Left renal pelvis (tissue), 4 donors: ENCODE data around the gene BCL11A. TPM values are rescaled to one million over a fixed set of nuclear protein-coding genes. Genes with fewer than 3 reads are reported as not detected.

ENCODE experiments used
- DNase-seq, 4 donors: peaks; one replicate each; pipeline ENCODE4 v3.0.0-alpha.2; 2013; ENCODE audit warnings: low read depth in 4 of 4, low spot score in 3 of 4
- polyA plus RNA-seq, 4 donors: library from polyadenylated mRNA; unstranded; fragments of 120-200 nt; gene quantifications; one replicate each; pipeline ENCODE4 v1.2.1, GENCODE V29; 2013; ENCODE audit not compliant: insufficient read length in 4 of 4

BCL11A gene
- polyA plus RNA-seq, 4 donors, result 0.94 to 15.1 (median 13.2) TPM

- DNase-seq, result no peak
These were observed 24.2 kb downstream of the BCL11A start for GRCh38 chr2:60529136-60529784.

DNA sequence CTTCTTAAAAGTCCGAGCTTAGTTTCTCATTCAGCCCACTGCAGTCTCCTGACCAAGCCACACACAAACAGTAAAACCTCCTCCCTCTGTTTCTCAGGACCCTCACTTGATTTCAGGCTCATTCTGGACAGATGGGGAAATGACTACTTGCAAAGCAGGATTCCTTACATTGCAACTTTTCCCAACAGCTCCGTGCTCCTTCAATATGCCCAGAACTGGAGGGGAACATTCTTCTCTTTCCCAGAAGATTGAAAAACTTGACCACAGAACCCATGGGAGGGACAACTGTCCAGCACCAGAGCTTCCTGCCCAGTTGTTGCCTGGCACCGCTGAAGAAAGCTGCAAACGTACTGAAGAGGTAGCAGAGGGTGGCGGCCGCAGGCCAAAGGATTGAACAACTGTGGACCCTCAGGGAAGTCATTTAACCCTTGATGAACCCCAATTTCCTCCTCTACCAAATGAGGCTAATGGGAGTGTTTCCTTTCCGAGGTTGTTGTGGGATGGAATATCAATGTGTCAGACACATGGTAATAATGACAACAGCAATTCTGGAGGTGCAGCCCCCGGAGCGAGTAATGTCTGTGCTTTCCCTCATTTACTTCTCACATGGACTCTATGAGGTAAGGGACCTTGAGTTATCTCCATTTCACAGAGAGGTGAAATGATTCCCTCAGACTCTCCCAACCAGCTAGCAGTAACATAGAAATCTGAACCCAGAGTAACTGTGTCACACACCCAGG, 25.0 kb downstream of the BCL11A start:
- DNase-seq, result no peak

GRCh38 chr2:60527762-60528161, 25.7 kb downstream of the BCL11A start:
- DNase-seq, result no peak

DNA sequence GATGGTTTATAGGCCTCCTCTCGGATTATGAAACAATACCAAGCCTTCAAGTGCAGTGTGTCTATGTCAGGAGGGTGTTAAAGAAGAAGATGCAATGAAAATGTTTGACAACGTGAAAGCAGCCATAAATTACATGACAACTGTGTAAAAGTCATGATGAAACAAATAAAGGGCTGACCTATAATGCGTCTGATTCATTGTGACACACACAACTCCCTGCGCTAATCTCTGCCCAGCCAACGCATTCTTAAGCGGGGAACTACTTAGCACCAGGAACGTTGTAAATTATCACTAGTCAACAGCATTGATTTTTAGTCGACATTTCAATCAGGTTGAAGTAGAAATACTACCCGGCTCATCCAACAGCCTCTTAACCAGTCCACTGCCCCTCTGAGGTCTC, 26.8 kb downstream of the BCL11A start:
- no peak for DNase-seq

GRCh38 chr2:60525899-60526298, 27.6 kb downstream of the BCL11A start:
- DNase-seq, result no peak

- DNase-seq, result no peak
These were observed 28.6 kb downstream of the BCL11A start for GRCh38 chr2:60524874-60525273.

GRCh38 chr2:60523963-60524362, 29.5 kb downstream of the BCL11A start:
- DNase-seq, result no peak

DNA sequence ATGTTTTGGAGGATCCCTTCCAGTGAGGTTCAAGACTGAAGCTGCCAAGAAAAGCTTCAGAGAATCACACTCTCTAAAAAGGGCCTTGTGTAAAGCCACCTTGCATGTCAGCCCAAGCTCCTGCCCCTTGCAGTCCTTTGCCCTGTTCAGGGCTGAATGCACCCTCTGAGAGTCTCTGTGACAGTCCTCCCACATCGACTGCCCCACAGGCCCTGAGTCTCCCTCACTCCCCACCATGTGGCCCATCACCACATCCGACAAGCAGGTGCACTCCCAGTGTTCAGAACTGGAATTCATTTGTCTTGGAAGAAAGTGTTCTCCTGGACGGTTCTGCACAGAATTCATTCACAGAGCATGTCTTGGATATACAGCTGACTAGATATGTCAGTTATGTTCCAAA, 31.0 kb downstream of the BCL11A start:
- no peak for DNase-seq

DNA sequence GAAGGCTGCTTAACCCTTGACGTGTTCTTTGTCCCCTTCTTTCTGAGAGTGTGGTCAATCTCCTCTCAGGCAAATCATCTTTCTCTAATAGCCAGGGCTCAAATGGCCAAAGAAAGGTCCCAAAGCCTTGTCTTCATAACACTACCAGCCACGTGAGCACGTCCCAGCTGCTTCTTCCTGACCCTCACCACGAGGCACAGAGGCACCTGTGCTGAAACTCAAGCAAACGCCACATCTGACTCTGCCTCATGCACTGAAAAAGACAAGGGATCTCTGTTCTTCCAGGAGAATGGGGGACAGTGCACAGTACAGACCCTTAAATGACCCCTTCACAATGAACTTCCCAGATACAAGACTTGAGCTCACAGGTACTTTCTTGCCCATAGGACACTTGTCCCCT, 31.8 kb downstream of the BCL11A start:
- DNase-seq, result no peak

GRCh38 chr2:60520917-60521539, 32.4 kb downstream of the BCL11A start:
- DNase-seq, result no peak

GRCh38 chr2:60520151-60520876, 33.1 kb downstream of the BCL11A start:
- DNase-seq, result no peak

DNA sequence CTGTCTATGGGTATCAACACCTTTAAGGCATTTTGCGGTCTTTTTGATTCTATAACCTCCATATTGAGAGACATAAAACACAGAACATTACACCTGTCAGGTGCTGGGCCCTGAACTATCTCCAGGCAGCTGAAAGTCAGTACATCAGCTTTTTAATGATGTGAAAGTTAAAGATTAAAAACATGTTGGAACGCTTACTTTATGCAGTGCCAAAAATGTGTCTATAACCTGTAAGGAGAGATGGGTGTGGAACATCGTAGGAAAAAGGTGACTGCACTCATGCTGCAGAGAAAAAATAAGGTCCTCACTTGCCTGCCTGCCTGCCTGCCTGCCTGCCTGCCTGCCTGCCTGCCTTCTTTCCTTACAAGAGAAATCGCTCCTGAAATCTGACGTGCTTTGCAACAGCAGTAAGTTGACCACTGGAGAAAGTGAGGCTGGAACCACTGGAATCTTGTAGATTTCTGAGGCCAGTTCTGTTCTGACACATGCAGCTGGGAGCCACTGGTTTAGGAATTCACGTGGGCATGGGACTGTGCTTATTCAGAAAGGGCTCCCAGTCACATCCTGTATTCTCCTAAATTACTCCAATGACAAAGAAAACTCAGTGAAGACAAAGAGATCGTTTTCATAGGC, 34.1 kb downstream of the BCL11A start:
- no peak for DNase-seq

DNA sequence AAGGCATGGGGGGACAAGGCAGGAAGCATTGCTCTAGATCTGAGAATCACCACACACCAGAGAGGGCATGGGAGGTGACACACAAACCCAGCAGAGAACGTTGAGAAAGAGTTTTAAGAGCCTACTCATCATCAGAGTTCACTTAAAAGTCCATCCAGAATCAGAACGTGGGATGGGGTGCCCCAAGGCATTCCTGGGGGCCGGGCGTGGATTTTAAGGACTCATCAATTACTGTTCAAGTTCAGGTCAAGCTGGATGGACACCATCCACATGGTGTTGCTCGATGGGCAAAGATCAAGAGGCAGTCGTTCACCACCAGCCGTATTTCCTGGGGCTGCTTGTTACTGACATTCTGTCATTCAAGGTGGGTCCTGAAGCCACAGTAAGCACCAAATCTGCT, 34.9 kb downstream of the BCL11A start:
- no peak for DNase-seq

DNA sequence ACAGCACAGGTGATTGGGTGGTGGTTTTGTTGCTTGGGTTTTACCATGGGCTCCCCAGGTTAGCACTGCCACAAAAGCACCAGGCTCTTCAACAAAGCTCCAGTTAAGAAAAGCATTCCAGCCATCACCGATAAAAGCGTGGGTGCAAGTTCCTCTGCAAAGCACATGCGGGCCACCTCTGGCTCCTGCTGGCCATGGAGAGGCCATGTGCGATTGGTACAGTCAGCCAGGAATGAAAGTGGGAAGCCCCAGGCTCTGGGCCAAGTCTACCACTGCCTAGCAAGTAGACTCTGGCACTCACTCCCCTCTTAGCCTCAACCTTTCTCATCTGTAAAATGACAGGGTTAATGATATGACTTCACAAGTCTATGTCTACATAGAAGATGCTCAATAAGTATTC, 36.0 kb downstream of the BCL11A start:
- no peak for DNase-seq

DNA sequence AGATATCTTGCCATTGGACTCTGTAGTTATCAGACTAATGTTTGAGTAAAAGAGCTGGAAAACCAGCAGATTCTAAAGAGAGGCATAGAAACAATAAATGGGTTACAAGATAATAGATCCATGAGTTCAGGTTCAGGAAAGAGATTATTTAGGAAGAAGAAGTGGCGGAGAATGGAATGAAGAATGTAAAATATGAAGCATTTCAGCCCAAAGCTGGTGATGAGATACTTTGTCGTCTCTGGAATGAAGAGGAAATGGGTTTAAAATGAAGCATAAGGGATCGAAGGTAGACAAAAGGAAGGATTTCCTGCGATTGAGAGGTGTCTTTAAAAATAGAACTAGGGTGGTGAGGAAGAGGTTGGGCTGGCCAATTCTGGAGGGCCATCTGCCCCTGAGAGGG, 36.6 kb downstream of the BCL11A start:
- DNase-seq, result no peak

DNA sequence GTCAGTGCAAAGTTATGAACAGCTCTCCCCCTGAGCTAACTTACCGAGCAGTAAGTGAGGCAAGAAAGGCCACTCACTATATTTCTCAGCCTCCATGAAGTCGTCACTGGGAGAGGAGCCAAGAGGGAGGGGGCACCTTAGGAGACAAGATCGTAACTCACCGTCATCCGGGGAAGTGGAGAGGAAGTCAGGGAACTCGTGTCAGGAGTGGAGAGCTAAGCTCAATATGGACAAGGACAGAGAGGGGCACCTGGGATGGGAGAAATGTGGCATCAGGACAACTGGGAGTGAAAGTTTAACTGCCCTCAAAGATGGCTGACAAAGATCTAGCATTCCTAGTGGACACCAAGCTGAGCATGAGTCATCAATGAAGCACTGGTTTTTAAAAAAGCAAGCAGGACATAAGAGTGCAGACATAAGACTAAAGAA, 37.1 kb downstream of the BCL11A start:
- no peak for DNase-seq

DNA sequence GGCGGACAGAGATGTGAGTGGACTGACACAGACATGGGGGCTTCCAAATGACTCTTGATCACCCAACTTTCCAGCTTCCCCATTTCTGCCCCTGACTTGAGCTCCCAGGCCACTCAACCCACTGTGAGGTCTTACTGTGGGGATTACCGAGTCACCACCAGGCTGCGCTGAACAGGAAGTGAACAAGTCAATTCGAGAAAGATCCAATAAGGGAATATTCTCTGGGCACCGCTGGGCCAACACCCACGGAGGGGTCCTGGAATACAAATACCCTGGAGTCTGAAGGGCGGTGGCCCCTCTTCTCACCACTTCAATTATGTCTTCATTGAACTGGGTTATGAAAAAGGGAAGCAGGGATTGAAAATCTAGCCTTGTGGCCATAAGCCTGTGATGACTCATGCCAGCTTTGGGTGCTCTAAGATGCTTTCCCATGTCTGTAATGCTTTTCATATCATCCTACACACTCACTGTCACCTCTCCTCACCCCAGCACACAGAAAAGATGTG, 37.7 kb downstream of the BCL11A start:
- no peak for DNase-seq

- no peak for DNase-seq
These were observed 39.5 kb downstream of the BCL11A start for GRCh38 chr2:60513996-60514395.

GRCh38 chr2:60513191-60513590, 40.3 kb downstream of the BCL11A start:
- DNase-seq, result no peak

DNA sequence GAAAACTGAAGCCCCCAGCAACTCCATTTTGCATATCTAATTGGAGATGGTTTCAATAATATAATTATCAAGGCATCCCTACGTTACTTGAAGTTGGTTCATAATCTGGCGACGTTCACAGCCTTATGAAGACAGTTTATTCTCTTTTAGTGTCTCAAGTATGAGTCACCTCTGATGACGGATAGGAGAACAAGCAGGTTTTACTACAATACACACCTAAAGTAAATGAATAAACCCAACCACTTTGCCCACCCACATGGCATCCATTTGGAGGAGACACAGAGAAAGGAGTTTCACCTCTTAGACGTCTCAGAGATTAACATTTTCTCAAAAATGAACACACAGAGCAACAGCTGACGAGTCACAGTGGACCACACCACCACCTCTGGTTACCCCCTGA, 40.8 kb downstream of the BCL11A start:
- no peak for DNase-seq
